GM18505 (cell line): ENCODE measurements around the gene SLC6A18.

Experiments used
- ATAC-seq: cut with Tn5 transposase; IDR thresholded peaks from one replicate; pipeline ENCODE4 v1.9.1; 2021; ENCODE audit not compliant: unreplicated experiment
- POLR2A ChIP-seq: IDR thresholded peaks from 4 replicates; pipeline ENCODE4 v1.6.1; 2011; ENCODE audit warnings: borderline replicate concordance; ENCODE audit not compliant: insufficient read depth, insufficient read length; ENCODE audit errors: extremely low read depth

Gene SLC6A18

GRCh38 chr5:1245905-1246576, 20.9 kb downstream of the SLC6A18 start:
- ATAC-seq: no peak
- TF ChIP-seq POLR2A: no peak

GRCh38 chr5:1246711-1247431, 21.7 kb downstream of the SLC6A18 start:
- no peak for ATAC-seq
- no peak for TF ChIP-seq POLR2A

- TF ChIP-seq POLR2A: no peak
- ATAC-seq: no peak
Measured at GRCh38 chr5:1247811-1248210, 22.6 kb downstream of the SLC6A18 start.

- no peak for TF ChIP-seq POLR2A
- ATAC-seq: no peak
Measured at GRCh38 chr5:1249366-1250280, 24.4 kb downstream of the SLC6A18 start.

- no peak for TF ChIP-seq POLR2A
- ATAC-seq: no peak
Measured at GRCh38 chr5:1251678-1252580, 26.7 kb downstream of the SLC6A18 start.

- no peak for ATAC-seq
- no peak for TF ChIP-seq POLR2A
Measured at GRCh38 chr5:1252681-1253080, 27.5 kb downstream of the SLC6A18 start.

GRCh38 chr5:1253456-1254105, 28.4 kb downstream of the SLC6A18 start:
- no peak for ATAC-seq

GRCh38 chr5:1254196-1254595, 29.0 kb downstream of the SLC6A18 start:
- TF ChIP-seq POLR2A: no peak
- no peak for ATAC-seq

More at GRCh38 chr5:1253456-1254105, 28.4 kb downstream of the SLC6A18 start:
- TF ChIP-seq POLR2A: no peak

GRCh38 chr5:1255081-1255561, 29.9 kb downstream of the SLC6A18 start:
- ATAC-seq: no peak
- TF ChIP-seq POLR2A: no peak

GRCh38 chr5:1256776-1257175, 31.6 kb downstream of the SLC6A18 start:
- no peak for ATAC-seq
- no peak for TF ChIP-seq POLR2A

GRCh38 chr5:1257363-1257762, 32.2 kb downstream of the SLC6A18 start:
- ATAC-seq: no peak
- no peak for TF ChIP-seq POLR2A

- no peak for TF ChIP-seq POLR2A
- no peak for ATAC-seq
Measured at GRCh38 chr5:1257841-1258240, 32.7 kb downstream of the SLC6A18 start.

GRCh38 chr5:1259806-1260480, 34.8 kb downstream of the SLC6A18 start:
- ATAC-seq: no peak
- no peak for TF ChIP-seq POLR2A
